CD4-positive, alpha-beta T cell treated with Interferon gamma for 1 hour (primary cell): ENCODE data around the gene TFEB.

ENCODE experiments used
- DNase-seq: peaks from one replicate; pipeline ENCODE4 v3.0.0-alpha.2; 2020

TFEB gene

DNA sequence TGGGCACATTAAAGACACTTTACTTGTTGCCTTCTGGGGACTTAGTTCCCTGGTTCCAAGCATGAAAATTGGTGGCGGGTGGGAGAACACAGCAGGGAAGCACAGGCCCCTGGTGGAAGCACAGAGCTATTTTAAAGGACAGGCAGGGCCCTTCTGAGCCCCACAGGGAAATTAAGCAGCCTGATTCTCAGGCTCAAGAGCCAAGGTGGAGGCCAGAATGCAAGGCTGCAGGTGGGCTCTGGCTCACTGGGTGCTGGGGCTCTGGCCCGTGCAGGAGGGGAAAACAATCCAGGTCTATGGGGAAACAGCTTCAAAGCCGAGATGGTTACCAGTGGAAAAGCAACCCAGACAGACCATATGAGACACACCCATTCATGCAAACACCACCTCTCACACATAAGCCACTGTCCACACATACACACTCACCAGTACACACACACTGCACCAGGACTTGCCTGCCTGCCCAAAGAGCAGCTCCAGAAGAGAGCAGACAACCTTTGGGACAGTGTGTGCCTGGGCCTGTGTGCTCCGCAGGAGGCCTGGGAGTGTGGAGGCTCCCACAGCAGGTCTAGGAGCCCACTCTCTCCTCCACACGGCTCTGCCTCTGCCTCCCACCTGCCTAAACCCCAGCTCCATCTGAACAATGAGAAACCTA is 30.6 kb downstream of the TFEB start:
- DNase-seq: no peak

DNA sequence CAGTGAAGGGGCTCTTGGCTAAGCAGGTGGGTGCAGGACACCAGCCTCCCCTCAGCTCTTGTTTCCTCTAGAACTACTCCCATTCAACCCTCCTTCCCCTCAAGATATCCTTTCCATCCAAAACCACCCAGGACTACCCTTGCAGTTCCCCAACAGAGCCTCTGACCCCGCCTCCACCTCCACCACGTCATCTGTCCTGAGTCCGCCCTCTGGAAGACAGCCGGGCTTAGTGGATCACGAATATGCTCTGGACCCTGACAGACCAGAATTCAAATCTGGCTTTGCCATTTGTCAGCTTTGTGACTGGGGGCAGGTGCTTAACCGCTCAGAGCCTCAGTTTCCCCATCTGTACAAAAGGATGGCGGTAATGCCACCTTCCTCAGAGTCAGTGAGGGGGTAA is 31.4 kb downstream of the TFEB start:
- DNase-seq: no peak

DNA sequence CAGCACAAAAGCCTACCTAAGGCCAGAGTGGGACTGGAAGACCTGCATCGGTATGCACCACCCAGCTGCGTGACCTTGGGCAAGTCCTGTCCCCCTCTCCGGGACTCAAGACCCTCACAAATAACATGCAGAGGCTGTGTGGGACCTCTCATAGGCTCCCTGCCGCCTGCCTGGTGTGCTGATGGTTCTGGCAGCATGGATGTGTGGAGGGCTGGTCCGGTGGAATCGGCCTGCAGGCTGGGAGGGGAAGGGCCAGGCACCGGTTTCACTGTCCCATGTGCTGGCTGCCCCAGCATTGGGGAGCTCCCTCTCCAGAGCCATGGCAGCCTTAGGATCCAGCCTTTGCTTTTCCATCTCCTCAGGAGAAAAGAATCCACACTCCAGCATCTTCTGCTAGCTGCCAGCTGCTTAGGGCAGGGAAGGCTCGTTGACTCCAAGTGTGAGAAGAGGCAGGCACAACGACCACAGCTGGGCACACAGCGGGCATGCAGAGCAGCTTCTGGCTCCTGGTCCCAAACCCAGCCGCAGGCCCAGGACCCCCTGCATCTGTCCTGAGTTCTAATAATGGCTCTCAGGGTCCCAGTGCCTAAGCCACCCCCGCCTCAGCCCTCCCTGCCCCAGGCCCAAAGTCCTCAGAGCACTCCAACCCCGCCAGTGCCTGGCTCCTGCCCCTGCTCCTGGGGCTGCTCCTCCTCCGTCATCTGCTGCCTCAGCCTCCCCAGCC is 32.5 kb downstream of the TFEB start:
- no peak for DNase-seq

DNA sequence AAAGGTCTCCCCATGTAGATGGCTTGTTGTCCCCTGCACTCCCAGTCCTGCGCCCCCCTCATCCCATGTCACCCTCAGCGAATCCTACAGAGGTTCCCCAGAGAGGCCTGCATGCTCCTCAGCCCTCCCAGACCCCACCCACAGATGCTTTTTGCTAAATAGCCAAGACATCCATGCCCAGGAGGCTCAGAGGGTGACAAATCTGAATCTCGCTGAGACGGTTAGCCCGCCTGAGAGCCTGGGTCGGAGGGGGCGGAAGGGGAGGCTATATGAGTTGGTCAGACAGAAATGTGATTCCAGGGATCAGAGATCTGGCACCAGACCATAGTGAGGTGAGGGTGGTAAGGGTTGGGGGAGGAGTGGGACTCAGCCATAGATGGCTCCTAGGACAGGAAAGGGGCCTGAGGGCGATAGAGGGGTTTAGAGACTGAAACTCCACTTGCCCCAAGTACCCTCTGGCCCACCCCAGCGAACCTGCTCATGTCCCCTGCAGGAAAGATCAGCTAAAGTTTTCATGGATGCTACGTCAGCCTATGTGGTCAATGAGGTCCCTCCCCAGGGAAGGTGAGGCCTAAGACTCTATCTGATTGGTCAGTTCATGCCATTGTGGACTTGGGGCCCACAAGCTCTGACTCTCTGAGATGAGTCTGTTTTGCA is 33.2 kb downstream of the TFEB start:
- DNase-seq: no peak

DNA sequence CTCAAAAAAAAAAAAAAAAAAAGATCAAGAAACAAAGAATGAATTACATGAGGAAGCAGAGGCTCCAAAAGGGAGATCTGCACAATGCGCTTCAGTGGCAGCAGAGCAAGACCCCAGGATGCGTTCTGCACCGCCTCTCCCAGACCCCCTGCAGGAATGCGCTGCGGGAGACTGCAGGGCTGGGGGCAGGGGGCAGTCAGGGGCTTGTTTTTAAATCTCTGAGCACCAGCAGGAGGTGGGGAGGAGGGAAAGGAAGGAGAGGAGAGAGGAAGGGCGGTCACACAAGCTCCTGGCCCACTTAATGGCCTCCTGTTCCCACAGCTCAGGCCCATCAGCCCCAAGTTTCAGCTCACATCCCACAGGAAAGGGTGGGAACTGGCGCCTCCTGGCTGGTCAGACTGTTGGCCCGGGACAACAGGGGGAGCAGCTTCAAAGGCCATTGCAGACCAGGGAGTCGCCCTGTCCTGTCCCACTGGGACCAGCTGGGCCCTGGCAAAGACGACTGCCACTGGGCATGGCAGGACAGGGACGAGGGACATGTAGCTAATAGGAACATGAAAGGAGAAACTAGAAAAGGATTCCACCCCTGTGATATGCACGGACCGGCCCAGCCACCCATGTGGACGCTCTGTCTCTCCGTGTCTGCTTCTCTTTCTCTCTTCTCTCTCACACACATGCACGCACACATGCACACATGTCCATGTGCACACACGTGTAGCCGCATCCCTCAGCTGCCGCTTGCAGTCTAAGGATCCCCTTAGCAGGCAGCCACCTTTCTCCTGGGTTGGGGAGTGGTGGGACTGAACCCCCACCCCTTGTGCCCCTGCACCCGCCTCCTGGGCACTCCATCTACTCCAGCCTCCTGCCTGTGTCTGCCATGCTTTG is 34.7 kb downstream of the TFEB start:
- no peak for DNase-seq

DNA sequence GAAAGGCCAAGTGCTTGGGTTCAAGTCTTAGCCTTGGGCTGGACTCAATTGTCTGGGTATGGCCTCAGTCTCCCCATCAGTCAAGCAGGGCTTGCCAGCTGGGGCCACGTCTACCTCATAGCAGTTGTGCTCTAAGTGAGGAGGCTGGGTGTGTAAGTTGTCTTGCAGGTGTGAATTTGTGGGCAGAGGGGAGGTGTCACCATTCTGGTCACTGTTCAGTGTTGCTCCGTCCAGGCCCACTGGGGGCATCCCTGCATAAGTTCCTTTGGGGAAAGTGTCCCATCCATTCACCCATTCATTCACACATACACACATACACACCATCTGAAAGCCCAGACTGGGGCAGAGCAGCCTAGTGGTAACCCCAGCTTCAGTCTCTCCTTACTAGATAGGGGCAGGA is 36.3 kb downstream of the TFEB start:
- no peak for DNase-seq

DNA sequence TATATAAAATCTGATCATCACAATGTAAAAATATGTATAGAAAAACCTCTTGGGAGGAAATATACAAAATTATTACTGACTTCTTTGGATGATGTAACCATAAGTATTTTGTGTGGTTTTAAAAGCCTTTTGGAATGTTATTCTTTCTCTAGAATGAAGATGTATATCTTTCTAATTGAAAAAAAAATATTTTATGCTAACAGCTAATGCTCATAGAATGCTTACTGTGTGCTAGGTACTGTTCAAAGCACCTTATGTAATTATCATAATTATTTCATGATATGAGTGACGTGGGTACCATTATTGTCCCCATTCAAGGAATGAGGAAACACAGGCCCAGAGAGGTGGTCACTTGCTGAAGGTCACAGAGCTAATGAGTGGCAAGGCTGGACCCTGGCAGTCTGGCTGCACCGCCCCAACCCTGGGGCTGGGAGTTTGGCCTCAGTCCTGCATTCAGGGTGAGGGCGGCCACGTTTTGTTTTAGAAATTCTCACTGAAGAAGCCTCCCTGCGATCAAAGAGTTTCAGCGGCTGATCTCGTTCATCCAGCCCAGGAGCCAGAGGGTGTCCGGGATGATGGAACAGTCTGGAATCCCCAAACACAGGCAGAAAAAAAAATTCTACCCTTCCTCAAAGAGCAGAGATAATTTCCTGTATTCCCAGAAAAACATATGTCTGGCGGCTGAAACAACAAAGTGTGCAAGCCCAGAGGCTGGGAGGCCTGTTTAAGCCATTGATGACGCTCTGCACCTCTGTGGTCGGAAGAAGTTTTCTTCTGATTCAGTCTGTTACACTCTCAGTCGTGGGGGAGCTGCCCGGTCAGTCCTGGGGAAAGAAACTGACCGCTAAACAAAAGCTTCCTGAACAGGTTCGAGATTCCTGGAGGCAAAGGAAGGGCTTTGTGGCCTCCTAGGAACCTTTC is 37.3 kb downstream of the TFEB start:
- no peak for DNase-seq

DNA sequence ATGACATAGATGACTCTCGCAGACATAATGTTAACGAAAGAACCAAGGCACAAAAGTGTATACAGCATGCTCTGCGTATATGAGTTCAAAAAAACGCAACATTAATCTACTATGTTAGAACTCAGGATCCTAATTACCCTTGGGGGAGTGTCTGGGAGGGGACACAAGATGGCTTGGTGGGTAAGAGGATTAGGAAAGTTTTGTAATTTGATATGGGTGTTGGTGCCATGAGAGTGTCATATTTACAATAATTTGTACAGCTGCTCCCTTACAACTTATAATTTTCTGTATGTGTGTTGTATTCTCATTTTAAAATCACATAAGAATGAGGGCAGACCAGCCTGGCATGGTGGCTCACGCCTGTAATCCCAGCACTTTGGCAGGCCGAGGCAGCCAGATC is 38.6 kb downstream of the TFEB start:
- DNase-seq: no peak

DNA sequence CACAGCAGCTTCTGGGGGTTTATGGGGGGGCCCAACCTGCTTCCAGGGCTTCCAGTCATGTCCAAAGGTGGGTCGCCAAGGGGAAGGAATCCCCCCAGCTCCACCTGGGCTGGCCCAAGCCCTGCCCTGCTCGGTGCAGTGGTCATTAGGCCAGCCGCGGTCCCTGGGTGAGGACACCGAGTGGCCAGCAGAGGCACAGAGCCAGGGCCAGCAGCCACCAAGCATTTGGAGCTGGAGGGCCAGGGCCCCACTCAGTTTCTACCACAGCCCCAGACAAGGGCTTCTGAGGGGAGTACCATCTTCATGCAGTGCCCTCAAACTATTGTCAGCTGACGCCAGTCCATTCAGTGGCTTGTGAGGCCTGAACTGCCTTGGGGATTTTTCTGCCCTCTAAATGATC is 39.6 kb downstream of the TFEB start:
- DNase-seq: no peak

DNA sequence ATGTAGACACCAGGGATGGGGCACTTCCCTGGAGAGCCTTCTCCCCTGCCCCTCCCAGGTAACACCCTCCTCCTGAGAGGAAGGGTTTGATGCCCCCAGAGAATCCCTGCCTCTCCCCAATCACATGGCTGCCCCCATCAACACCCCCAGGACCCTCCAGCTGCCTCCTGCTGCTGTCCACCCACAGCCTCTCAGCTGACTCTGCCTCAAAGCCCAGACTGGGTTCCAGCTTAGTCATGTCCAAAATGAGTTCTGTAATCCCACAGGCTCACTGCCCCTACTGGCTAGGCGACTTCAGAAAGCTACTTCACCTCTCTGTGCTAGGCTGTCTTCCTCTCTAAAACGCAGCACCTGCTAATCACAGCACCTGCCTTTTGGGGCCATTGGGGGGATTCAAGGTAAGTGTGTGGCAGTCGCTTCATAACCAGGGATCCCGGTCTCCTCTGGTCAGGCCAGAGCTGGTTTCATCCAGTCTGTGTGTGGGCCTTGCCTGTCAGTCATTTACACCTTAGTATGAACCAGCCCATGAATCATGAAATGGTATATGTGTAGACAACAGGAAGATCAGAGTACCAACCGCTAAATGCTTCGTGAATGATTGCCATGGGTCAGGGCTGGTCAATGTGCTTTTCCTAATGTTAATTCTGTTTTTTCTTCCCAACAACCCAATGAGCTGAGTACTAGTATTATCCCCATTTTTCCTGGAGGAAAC is 40.4 kb downstream of the TFEB start:
- no peak for DNase-seq

DNA sequence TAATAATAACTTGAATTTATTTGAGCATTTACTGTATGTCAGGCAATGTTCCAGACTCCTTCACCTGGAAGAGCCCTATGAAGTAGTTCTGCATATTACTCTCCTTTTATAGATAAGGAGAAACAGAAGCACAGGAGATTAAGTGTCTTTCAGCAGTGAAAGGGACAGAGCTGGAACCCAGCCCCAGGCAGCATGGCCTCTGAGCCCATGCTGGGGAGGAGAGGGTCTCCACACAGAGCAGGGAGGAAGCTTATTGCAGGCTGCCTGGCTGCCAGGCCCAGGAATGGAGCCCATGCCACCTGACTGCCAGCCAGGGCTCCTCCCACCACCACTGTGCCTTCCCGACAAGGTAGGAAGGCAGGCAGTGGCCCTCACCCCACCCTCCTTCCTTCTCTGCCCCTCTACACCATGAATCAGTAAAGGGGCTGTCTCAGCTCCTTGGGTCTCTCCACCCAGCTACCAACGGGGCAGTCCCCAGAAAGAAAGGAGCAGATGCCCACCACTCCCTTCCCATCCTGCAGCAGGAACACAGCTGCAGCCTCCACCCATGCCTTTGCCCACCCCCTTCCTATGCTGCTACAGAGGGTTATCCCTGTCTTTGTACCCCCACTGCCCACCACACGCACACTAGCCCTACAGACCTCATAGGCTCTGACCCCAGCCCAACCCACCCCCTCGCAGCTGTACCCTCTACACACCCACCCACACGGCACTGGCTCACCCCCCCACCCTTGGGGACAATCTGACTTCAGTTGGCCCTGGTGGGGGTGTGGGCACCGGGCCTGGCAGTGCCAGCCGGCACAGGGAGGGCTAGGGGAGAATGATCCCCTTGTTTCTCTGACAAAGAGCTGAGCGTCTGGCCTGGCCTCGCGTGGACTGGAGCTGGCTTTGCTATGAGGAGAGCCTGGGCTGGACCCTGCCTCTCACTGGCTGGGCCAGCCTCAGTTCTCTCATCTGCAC is 41.8 kb downstream of the TFEB start:
- DNase-seq: no peak

DNA sequence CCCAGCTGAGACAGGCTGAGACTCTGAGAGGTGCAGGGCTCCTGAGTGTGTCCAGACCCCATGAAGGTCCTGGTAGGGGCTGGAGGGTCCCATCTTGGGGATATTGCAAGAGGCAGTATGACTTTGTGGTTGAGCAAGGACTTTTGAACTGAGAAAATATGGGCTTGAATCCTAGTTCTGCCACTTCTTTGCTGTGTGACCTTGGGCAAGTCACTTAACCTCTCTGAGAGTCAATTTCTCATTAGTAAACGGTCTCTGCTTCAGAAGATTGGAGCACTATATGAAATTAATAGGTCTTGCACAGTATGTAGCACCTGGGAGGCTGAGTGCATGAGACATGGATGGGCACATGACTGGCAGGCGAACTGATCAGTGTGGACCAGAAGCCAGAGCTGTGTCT is 42.7 kb downstream of the TFEB start:
- no peak for DNase-seq

DNA sequence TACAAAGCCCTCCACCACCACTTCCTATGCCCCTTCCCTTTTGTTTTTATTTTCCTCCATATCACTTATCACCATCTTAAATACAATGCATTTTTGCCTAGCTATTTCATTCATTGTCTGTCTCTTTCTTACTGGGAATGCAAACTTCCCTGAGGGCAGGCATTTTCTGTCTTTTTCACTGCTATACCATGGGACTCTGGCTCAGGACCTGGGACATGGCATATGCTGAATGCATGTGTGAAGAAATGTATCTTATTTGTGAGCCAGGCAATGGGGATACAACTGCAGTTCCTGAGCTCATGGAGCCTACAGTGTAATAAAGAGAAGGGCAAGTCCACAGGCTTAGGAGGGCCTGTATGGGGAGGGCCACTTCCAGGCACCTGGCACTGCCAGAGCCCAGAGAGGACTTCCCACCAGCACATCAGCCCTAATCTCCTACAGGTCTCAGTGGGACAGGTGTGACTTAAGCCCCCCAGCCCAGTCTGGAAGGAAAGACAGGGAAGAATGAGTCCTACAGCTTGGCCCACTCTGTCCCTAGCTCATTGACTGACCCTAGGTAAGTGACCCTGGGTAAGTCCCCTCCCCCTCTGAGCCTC is 43.2 kb downstream of the TFEB start:
- no peak for DNase-seq

DNA sequence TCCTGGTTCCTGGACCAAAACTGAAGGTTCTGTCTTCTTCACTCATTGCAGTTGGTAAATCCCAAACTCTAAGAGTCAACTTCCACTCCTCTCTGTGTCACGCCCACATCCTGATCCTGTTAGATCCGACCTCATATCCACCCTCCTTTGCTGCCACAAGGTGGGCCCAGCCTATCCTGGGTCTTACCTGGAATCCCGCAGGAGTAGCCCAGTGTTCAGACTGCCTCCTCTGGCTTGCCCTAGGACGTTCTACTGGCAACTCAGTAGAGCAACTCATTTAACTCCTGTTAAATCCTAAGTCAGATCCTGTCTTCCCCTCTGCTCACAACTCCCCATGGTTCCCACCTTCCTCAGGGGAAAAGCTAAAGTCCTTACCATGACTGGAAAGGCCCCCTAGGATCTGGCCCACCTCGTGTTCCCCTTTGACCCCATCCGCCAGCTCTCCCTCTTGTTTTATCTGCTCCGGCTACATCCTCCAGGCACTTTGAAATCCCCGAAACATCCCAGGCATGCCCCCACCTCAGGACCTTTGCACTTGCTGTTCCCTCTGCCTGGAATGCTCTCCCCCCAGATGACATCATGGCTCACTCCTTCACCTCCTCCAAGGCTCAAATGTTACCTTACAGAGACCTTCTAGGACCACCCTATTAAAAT is 43.9 kb downstream of the TFEB start:
- DNase-seq: no peak

DNA sequence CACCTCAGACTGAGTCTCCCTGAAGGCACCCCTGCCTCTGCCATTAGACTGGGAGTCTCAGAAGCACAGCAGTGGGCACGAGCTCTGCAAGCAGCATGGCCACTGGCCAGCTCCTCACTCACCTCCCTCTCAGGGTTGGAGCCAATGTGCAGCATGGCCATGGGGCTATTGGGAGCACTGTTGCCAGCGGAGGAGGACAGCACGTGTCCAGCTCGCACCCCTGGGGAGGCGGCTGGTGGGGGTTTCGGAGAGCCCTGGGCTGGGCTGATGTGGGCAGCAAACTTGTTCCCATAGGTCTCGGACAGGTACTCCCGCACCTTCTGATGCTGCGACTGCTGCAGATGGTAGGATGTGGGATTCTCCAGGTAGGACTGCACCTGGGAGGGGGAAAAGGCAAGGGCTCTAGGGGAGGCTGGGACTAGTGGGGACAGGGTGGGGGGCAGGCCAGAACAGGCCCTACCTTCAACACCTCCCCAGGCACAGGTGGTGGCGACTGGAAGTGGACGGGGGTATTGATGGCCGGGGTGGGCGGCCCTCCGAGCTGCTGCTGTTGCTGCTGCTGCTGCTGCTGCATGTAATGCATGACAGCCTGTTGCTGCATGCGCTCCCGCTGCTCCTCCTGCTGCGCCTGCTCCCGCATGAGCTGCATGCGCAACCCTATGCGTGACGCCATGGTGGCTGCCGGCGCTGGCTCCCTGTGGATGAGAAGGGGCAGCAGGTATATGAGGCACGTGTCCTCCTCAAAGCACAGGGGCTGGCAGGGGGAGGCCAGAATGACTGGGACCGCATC is 44.7 kb downstream of the TFEB start:
- no peak for DNase-seq

DNA sequence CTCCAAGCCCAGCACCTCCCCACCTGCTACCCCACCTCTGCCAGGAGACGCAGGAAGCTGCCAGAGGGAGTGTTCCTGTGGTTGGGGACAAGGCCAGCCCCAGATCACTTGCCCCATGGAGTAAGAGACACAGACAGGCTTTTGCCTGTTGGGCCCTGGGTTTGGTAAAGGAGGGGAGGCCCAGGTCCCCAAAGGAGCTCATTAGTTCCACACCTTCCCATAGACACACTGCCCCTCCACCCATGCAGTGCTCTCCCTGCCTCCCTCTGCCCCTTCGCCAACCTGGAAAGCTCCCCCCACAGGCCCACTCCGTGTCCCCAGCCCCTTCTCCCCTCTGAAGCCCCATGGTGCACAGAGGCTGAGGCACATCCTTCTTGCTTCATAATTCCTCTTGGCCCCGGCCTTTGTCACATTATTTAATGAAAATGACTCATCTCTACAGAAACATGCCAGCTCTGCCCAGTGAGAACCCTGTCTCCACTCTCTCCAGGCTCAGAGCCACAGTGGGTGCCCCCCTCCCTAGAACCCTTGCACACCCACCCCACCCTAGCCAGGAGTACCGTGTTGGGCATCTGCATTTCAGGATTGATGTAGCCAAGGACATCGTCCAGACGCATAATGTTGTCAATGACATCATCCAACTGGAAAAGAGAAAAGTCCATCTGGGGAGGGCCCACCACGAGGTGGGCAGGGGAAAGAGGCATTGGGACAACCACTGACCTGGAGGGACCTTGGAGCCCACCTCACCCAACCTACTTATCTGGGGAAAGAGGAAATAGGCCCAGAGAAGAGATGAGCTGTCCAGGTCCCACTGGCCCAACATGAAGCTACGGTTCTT is 46.0 kb downstream of the TFEB start:
- no peak for DNase-seq

DNA sequence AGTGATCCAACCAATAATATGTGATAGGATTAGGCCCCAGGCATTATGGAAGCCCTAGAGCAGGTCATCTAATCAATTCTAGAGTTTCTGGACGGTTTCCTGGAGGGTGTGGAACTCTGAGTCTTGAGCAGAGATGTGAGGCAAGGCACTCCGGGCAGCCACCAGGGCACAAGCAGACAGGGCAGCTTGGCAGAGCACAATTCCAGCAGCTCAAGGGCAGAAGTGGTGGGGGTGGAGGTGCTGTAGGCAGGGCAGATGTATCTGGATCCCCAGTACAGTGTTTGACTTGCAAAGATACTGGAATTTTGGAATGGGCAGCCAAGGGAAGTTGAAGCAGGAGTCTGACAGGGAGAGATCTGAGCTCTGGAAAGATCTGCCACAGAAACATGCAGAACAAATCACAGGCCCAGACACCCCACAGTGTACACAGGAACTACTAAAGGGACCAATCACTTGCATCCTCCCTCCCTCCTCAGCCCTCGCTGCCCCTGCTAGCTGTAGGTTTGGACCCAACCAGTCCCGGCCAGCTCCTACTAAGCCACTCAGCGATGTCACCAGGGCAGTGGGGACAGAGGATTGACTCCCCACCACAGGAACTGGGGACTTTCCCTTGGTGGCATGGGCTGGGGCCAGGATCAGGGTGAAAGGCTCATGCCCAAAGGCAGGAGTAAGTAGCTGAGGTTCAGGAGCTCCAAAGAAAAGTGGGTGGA is 47.0 kb downstream of the TFEB start:
- DNase-seq: no peak
